ENCODE results near the gene EFL1.

Gene EFL1

DNA sequence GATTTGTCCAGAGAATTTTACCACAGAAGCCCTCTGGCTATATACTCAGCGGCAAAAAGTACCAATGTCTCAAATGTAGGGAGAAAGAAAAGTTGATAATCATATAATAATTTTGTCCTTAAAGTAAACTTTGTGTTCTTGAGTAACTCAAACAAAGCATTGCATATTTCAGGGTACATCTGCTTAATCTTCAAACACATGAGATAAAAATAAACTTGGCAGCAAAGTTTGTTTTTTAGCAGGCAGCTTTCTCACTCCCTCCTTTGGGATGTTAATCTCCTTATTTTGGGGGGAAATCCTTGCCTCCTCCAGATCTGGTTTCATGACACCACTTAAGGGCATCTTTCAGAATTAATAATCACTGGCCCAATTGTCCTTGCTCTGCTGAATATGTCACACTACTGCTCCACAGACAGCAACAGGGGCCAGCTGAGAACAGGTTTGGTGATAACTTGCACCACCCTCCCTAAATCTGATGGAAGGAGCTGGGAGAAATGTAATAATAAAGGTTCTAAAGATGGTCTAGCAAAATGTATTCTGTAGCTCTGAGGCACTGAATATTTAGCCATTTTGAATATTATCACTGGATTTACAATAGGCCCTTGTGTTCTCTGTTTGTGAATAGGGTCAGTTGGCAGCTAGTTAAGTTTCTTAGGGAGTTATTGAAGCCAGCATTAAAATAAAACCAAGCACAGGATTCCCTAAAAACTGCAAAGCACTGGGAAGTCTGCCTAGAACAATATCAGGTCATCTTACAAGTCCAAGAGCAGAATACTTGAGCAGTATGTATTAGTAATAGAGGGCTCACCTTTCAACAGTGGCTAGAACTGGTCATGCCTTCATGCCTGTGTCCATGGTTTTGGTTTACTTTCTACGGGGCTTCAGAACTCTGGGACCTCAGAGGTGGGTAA, 79.2 kb downstream of the EFL1 start:
- Histone ChIP-seq H3K36me3 (ENCODE audit: low read depth) (no peaks in the 10 kb centered on the region; the same call in 1 of the 2 replicates), H3K4me3 (ENCODE audit: severe bottlenecking) (no peak overlapping the region), H3K27me3 (ENCODE audit: insufficient read depth, poor library complexity, severe bottlenecking) (no peaks in the 10 kb centered on the region), H3K9me3 (ENCODE audit: severe bottlenecking) (no peaks in the 10 kb centered on the region), H3K4me1 (ENCODE audit: insufficient read depth, poor library complexity, severe bottlenecking) (peaks cover under 1% of the 10 kb centered on the region), H3K27ac (ENCODE audit: poor library complexity, severe bottlenecking) (no peak overlapping the region)
- DNase-seq (ENCODE audit: low spot score) (no peak), ATAC-seq (ENCODE audit: low read depth) (peak; percentile 88; the same call in 2 of the 3 replicates)
- TF ChIP-seq, protein P1, sequence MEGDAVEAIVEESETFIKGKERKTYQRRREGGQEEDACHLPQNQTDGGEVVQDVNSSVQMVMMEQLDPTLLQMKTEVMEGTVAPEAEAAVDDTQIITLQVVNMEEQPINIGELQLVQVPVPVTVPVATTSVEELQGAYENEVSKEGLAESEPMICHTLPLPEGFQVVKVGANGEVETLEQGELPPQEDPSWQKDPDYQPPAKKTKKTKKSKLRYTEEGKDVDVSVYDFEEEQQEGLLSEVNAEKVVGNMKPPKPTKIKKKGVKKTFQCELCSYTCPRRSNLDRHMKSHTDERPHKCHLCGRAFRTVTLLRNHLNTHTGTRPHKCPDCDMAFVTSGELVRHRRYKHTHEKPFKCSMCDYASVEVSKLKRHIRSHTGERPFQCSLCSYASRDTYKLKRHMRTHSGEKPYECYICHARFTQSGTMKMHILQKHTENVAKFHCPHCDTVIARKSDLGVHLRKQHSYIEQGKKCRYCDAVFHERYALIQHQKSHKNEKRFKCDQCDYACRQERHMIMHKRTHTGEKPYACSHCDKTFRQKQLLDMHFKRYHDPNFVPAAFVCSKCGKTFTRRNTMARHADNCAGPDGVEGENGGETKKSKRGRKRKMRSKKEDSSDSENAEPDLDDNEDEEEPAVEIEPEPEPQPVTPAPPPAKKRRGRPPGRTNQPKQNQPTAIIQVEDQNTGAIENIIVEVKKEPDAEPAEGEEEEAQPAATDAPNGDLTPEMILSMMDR (IDR thresholded peaks at IDR 0.05; ENCODE audit: poor library complexity, severe bottlenecking), result no peak

DNA sequence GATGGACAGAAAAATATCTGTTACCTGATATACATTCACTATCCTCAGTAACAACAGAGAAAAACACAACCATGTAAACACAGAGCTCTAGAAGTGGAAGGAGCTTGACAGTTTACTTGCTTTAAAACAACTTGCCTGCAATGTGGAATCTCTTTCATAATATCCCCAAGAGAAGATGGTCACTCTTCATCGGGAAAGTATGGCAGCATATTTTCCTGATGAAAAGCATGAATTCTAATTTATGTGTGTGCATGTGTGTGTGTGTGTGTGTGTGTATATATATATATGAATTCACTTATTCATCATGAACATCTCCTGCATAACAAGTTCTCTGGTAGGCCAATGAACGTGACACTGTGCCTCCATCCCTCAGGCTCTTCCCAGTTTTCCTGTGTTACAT, 81.2 kb downstream of the EFL1 start:
- no peak overlapping the region for H3K4me3 ChIP-seq (ENCODE audit: severe bottlenecking)
- H3K9me3 ChIP-seq (ENCODE audit: severe bottlenecking), result no peaks in the 10 kb centered on the region
- TF ChIP-seq, protein P1 (IDR thresholded peaks at IDR 0.05; ENCODE audit: poor library complexity, severe bottlenecking), result no peak
- ATAC-seq (ENCODE audit: low read depth) (no peak), DNase-seq (ENCODE audit: low spot score) (no peak)
- no peak overlapping the region for H3K27ac ChIP-seq (ENCODE audit: poor library complexity, severe bottlenecking)
- H3K4me1 ChIP-seq (ENCODE audit: insufficient read depth, poor library complexity, severe bottlenecking), result peaks cover 10% of the 10 kb centered on the region
- no peaks in the 10 kb centered on the region for H3K27me3 ChIP-seq (ENCODE audit: insufficient read depth, poor library complexity, severe bottlenecking)
- H3K36me3 ChIP-seq (ENCODE audit: low read depth), result no peaks in the 10 kb centered on the region; the same call in 1 of the 2 replicates

DNA sequence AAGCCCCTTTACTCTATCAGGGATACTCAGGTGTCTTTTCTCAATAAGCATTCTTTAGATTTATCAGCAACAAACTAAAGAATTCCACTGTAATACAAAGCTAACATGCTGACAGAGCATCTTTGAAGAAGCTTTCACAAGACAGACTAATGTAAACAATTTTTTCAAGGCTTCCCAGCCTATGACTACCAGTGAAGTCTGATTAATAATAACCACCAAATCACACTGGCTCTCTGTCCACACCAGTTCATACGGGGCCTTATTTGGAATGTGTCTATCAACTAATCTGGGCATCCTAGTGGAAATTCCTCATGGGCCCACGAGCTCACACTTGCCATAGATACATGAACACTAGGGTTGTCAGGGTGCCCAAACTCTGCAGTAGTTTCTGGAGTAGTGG, 84.5 kb downstream of the EFL1 start:
- TF ChIP-seq, protein P1 (IDR thresholded peaks at IDR 0.05; ENCODE audit: poor library complexity, severe bottlenecking), result no peak
- peak; percentile 88 for ATAC-seq (ENCODE audit: low read depth)
- H3K4me3 ChIP-seq (ENCODE audit: severe bottlenecking), result no peak overlapping the region
- H3K27ac ChIP-seq (ENCODE audit: poor library complexity, severe bottlenecking), result no peak overlapping the region
- DNase-seq (ENCODE audit: low spot score), result no peak
- H3K4me1 ChIP-seq (ENCODE audit: insufficient read depth, poor library complexity, severe bottlenecking), result peaks cover 10% of the 10 kb centered on the region
- H3K9me3 ChIP-seq (ENCODE audit: severe bottlenecking), result no peaks in the 10 kb centered on the region
- H3K27me3 ChIP-seq (ENCODE audit: insufficient read depth, poor library complexity, severe bottlenecking), result no peaks in the 10 kb centered on the region
- H3K36me3 ChIP-seq (ENCODE audit: low read depth), result no peaks in the 10 kb centered on the region

DNA sequence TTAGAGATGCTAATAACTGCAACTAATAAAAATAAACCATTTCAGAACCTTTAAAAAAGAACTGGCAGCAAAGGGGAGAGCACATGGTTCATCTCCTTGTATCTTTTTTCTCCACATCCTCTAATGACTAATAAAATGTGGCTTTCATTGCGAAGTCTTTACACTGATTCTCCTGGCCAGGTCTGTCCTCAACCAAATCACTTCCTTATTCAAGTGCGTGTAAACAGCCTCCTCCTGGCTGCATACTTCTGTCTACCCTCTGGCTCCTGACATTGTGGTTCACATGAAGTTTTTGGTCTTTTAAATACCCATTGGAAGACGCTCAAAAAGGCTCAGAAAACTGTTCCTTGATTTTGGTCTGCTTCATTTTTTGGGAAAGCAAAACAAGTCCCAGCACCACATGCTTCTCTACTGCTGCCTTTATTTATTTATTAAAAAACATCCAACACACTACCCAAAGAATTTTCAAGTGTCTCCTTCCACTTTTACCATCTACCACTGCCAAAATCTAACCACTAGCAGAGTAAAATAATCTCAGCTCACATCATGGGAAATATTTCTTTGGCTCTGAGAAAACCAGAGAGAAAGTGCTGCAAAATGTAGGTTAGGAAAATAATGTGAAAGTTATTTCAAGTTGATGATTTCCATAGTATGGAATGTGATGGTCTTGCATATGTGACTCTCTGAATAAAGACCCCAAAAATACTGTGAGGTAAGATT, 85.1 kb downstream of the EFL1 start:
- no peaks in the 10 kb centered on the region for H3K36me3 ChIP-seq (ENCODE audit: low read depth)
- TF ChIP-seq, protein P1 (IDR thresholded peaks at IDR 0.05; ENCODE audit: poor library complexity, severe bottlenecking), result no peak
- peak; percentile 45; the same call in 2 of the 3 replicates for ATAC-seq (ENCODE audit: low read depth)
- no peaks in the 10 kb centered on the region for H3K9me3 ChIP-seq (ENCODE audit: severe bottlenecking)
- no peaks in the 10 kb centered on the region for H3K27me3 ChIP-seq (ENCODE audit: insufficient read depth, poor library complexity, severe bottlenecking)
- H3K27ac ChIP-seq (ENCODE audit: poor library complexity, severe bottlenecking), result no peak overlapping the region
- H3K4me1 ChIP-seq (ENCODE audit: insufficient read depth, poor library complexity, severe bottlenecking), result peaks cover 16% of the 10 kb centered on the region
- no peak overlapping the region for H3K4me3 ChIP-seq (ENCODE audit: severe bottlenecking)
- no peak for DNase-seq (ENCODE audit: low spot score)
